Measurements from ENCODE around the gene MEF2C.

DNA sequence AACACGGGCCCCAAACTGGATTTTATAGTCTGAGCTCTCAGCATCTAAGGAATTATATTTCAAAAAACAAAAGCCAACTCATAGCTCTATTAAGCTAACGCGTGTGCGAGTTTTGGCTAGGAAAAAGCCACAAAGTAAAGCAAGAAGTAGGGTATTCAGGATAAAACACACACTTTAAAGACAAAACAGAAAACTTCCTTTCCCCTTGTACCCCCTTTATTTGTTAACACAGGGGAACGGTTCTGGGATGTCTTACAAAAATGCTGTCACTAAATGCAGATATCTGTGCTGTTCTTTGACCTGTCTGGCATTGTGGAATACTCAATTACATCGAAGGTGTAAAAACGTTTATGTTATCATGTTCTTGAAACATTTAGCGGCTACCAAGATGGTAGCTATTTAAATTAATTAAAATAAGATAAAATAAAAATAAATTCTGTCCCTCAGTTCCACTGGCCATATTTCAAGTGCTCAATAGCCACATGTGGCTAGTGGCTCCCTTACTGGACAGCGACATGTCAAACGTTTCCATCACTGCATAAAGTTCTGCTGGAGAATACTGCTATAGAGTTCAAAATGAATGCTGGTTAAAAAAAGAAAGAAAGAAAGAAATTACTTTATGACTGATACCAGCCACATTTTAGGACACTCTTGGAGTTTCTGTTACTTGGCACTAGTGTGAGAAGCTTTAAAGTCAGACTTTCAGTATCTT is 7.2 kb upstream of the MEF2C start:
- TF ChIP-seq, protein P1, sequence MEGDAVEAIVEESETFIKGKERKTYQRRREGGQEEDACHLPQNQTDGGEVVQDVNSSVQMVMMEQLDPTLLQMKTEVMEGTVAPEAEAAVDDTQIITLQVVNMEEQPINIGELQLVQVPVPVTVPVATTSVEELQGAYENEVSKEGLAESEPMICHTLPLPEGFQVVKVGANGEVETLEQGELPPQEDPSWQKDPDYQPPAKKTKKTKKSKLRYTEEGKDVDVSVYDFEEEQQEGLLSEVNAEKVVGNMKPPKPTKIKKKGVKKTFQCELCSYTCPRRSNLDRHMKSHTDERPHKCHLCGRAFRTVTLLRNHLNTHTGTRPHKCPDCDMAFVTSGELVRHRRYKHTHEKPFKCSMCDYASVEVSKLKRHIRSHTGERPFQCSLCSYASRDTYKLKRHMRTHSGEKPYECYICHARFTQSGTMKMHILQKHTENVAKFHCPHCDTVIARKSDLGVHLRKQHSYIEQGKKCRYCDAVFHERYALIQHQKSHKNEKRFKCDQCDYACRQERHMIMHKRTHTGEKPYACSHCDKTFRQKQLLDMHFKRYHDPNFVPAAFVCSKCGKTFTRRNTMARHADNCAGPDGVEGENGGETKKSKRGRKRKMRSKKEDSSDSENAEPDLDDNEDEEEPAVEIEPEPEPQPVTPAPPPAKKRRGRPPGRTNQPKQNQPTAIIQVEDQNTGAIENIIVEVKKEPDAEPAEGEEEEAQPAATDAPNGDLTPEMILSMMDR (IDR thresholded peaks at IDR 0.05) = no peak
- TF ChIP-seq POLR2AphosphoS5 (IDR thresholded peaks at IDR 0.05) (no peak), POLR2A (IDR thresholded peaks at IDR 0.05) (no peak)
